H1 (cell line): ENCODE measurements around the gene DGKI. TPM values are rescaled to one million over a fixed set of nuclear protein-coding genes. Genes with fewer than 3 reads are reported as not detected.

Source experiments
- CTCF ChIA-PET: fragments of 300-600 bp; sonication (Branson Sonifier 250); formaldehyde crosslinking; loops from one replicate; lab custom pipeline; 2021; ENCODE audit not compliant: partially characterized antibody; lab: Charles Lee
- POLR2A ChIA-PET: fragments of 300-600 bp; sonication (Branson Sonifier 250); formaldehyde crosslinking; loops from one replicate; lab custom pipeline; 2021; ENCODE audit warnings: inconsistent platforms; ENCODE audit not compliant: partially characterized antibody; lab: Charles Lee
- DNase-seq, 2 experiments: peaks; one replicate each; pipeline versions ENCODE4 v3.0.0 to v3.0.0-alpha.2; 2010 to 2022; ENCODE audit warnings: low spot score in 2 of 2, low read depth in 1 of 2, mixed read lengths in 1 of 2
- FAIRE-seq: peaks from 2 replicates; lab custom pipeline; 2011; peaks lifted over from hg19 to GRCh38; lab: Jason Lieb, UNC
- H2AFZ ChIP-seq: 2 replicates; pipeline ENCODE4 v1.8.1; 2012; ENCODE audit warnings: low read length, inconsistent platforms
- H2AK5ac ChIP-seq: 2 replicates; pipeline ENCODE4 v1.6.1; 2013; ENCODE audit warnings: low read depth, low read length
- H2BK120ac ChIP-seq: replicated peaks from 2 replicates; pipeline ENCODE3; 2013; ENCODE audit warnings: low read depth, low read length, inconsistent platforms
- H2BK12ac ChIP-seq: 2 replicates; pipeline ENCODE4 v1.6.1; 2013; ENCODE audit warnings: low read depth, low read length
- H2BK15ac ChIP-seq: 2 replicates; pipeline ENCODE4 v1.6.1; 2013; ENCODE audit warnings: low read length
- H2BK20ac ChIP-seq: 2 replicates; pipeline ENCODE4 v1.6.1; 2013; ENCODE audit warnings: low read length
- H2BK5ac ChIP-seq: 2 replicates; pipeline ENCODE4 v1.6.1; 2013; ENCODE audit warnings: low read depth, low read length
- H3K14ac ChIP-seq: 2 replicates; pipeline ENCODE4 v1.6.1; 2013; ENCODE audit warnings: inconsistent platforms; ENCODE audit not compliant: insufficient read length
- H3K18ac ChIP-seq: 2 replicates; pipeline ENCODE4 v1.6.1; 2013; ENCODE audit warnings: low read length; ENCODE audit errors: extremely low read depth
- H3K23ac ChIP-seq: 2 replicates; pipeline ENCODE4 v1.6.1; 2013; ENCODE audit warnings: inconsistent platforms; ENCODE audit not compliant: insufficient read length
- H3K23me2 ChIP-seq: 2 replicates; pipeline ENCODE4 v1.6.1; 2013; ENCODE audit warnings: low read depth, low read length
- H3K27ac ChIP-seq: 2 replicates; pipeline ENCODE4 v1.6.1; 2011; ENCODE audit warnings: low read depth, low read length, inconsistent platforms
- H3K27me3 ChIP-seq, 4 experiments: replicated peaks in 1 of 4; 1 replicate in 1 of 4; 2 replicates in 3 of 4; pipeline versions ENCODE4 v1.6.1 to v1.8.1; 2011 to 2013; ENCODE audit warnings: low read length in 3 of 4, mild to moderate bottlenecking in 3 of 4, inconsistent platforms in 2 of 4, mixed read lengths in 2 of 4, moderate library complexity in 1 of 4; ENCODE audit not compliant: control insufficient read depth in 3 of 4, insufficient read depth in 3 of 4; ENCODE audit errors: extremely low read depth in 1 of 4
- H3K36me3 ChIP-seq, 4 experiments: 2 replicates each; pipeline versions ENCODE4 v1.6.1 to v1.8.1; 2011 to 2013; ENCODE audit warnings: mild to moderate bottlenecking in 4 of 4, low read length in 3 of 4, moderate library complexity in 2 of 4, control low read depth in 1 of 4, inconsistent platforms in 1 of 4; ENCODE audit not compliant: insufficient read depth in 4 of 4, control insufficient read depth in 2 of 4
- H3K4ac ChIP-seq: replicated peaks from 2 replicates; pipeline ENCODE3; 2013; ENCODE audit warnings: low read length, low read depth, mixed read lengths, inconsistent platforms; ENCODE audit not compliant: insufficient read length
- H3K4me1 ChIP-seq, 4 experiments: replicated peaks in 1 of 4; 1 replicate in 1 of 4; 2 replicates in 3 of 4; pipeline versions ENCODE4 v1.6.1 to v1.8.1; 2011 to 2013; ENCODE audit warnings: low read length in 3 of 4, inconsistent platforms in 2 of 4, mixed read lengths in 1 of 4; ENCODE audit not compliant: insufficient read depth in 4 of 4, control insufficient read depth in 3 of 4
- H3K4me2 ChIP-seq, 2 experiments: 2 replicates each; pipeline versions ENCODE4 v1.6.1 to v1.8.1; 2011 to 2013; ENCODE audit warnings: low read depth in 2 of 2, low read length in 2 of 2, control low read depth in 1 of 2, inconsistent platforms in 1 of 2, mild to moderate bottlenecking in 1 of 2; ENCODE audit not compliant: insufficient read depth in 1 of 2
- H3K4me3 ChIP-seq, 4 experiments: fragments of 200-600, 300-600 bp in 1 of 4; sonication (generic), shearing (Covaris generic), sonication (Bioruptor Twin) in 1 of 4; 2 replicates each; pipeline versions ENCODE4 v1.5.1 to v1.8.1; 2011 to 2016; ENCODE audit warnings: low read length in 4 of 4, low read depth in 3 of 4, control low read depth in 2 of 4, inconsistent platforms in 2 of 4, mild to moderate bottlenecking in 2 of 4, mixed read lengths in 1 of 4, moderate library complexity in 1 of 4; ENCODE audit not compliant: insufficient read depth in 2 of 4; ENCODE audit errors: extremely low read depth in 1 of 4
- H3K56ac ChIP-seq: replicated peaks from 2 replicates; pipeline ENCODE3; 2013; ENCODE audit warnings: low read depth, mild to moderate bottlenecking, mixed read lengths, low read length, inconsistent platforms; ENCODE audit not compliant: insufficient read length
- H3K79me1 ChIP-seq: 2 replicates; pipeline ENCODE4 v1.6.1; 2013; ENCODE audit warnings: low read depth, low read length, control low read depth
- H3K79me2 ChIP-seq, 2 experiments: 2 replicates each; pipeline versions ENCODE4 v1.6.1 to v1.8.1; 2012 to 2013; ENCODE audit warnings: low read length in 2 of 2, mild to moderate bottlenecking in 2 of 2, inconsistent platforms in 1 of 2; ENCODE audit not compliant: insufficient read depth in 2 of 2, control insufficient read depth in 1 of 2
- H3K9ac ChIP-seq, 4 experiments: replicated peaks in 1 of 4; 1 replicate in 1 of 4; 2 replicates in 3 of 4; pipeline versions ENCODE4 v1.6.1 to v1.8.1; 2011 to 2013; ENCODE audit warnings: low read depth in 3 of 4, low read length in 3 of 4, control low read depth in 2 of 4, mild to moderate bottlenecking in 2 of 4, moderate library complexity in 2 of 4, inconsistent platforms in 1 of 4; ENCODE audit errors: extremely low read depth in 1 of 4
- H3K9me3 ChIP-seq, 2 experiments: 2 replicates each; pipeline versions ENCODE4 v1.6.1 to v1.8.1; 2012 to 2013; ENCODE audit warnings: mild to moderate bottlenecking in 2 of 2, moderate library complexity in 2 of 2, control low read depth in 1 of 2, inconsistent platforms in 1 of 2, low read depth in 1 of 2, low read length in 1 of 2, mixed read lengths in 1 of 2; ENCODE audit not compliant: insufficient read depth in 2 of 2
- H4K20me1 ChIP-seq, 2 experiments: replicated peaks in 1 of 2; 2 replicates each; pipeline versions ENCODE3 to v1.8.1; 2011 to 2013; ENCODE audit warnings: inconsistent platforms in 2 of 2, low read length in 2 of 2, mild to moderate bottlenecking in 1 of 2; ENCODE audit not compliant: insufficient read depth in 2 of 2, control insufficient read depth in 1 of 2
- H4K5ac ChIP-seq: 2 replicates; pipeline ENCODE4 v1.6.1; 2013; ENCODE audit warnings: low read length, low read depth, mixed read lengths, inconsistent platforms; ENCODE audit not compliant: insufficient read length
- H4K8ac ChIP-seq: 2 replicates; pipeline ENCODE4 v1.8.0; 2013; ENCODE audit warnings: mild to moderate bottlenecking, moderate library complexity, low read length, inconsistent platforms; ENCODE audit not compliant: insufficient read depth; ENCODE audit errors: extremely low read depth
- H4K91ac ChIP-seq: replicated peaks from 2 replicates; pipeline ENCODE3; 2013; ENCODE audit warnings: low read length, mixed read lengths, inconsistent platforms; ENCODE audit not compliant: insufficient read length
- ASH2L ChIP-seq: fragments of 200-600, 300-600 bp; sonication (generic); IDR thresholded peaks from one replicate; pipeline ENCODE4 v1.7.1; 2017; ENCODE audit warnings: low read length
- CREB1 ChIP-seq: IDR thresholded peaks from 2 replicates; pipeline ENCODE4 v1.6.1; 2012; ENCODE audit warnings: inconsistent platforms
- FOSL1 ChIP-seq: IDR thresholded peaks from 2 replicates; pipeline ENCODE4 v1.6.1; 2011; ENCODE audit warnings: mild to moderate bottlenecking, low read depth, low read length, moderate library complexity; ENCODE audit not compliant: insufficient read depth
- JUN ChIP-seq: IDR thresholded peaks from 2 replicates; pipeline ENCODE4 v1.6.1; 2011; ENCODE audit warnings: low read depth, mild to moderate bottlenecking, improper control_type of control experiment, low read length
- KDM4A ChIP-seq: IDR thresholded peaks from one replicate; pipeline ENCODE4 v1.7.1; 2012; ENCODE audit warnings: low read depth, mild to moderate bottlenecking, moderate library complexity, low read length, inconsistent platforms; ENCODE audit not compliant: severe bottlenecking
- MAFK ChIP-seq: IDR thresholded peaks from 2 replicates; pipeline ENCODE4 v1.6.1; 2012; ENCODE audit warnings: low read depth, mild to moderate bottlenecking, improper control_type of control experiment, low read length
- TAF7 ChIP-seq: optimal IDR thresholded peaks from 2 replicates; pipeline ENCODE3; 2011; ENCODE audit warnings: low read depth, mild to moderate bottlenecking, inconsistent platforms, low read length, moderate library complexity, borderline replicate concordance
- WGBS, 2 experiments: shearing (Covaris generic) in 1 of 2; methylation state at CpG; one replicate each; pipeline versions ENCODE4 v1.1.6 to v1.1.7; 2013 to 2015; ENCODE audit warnings: low lambda C conversion rate in 2 of 2, mixed read lengths in 2 of 2, inconsistent platforms in 1 of 2, low coverage in 1 of 2, missing lambda C conversion rate in 1 of 2; ENCODE audit not compliant: insufficient replicate concordance in 2 of 2, insufficient coverage in 1 of 2, insufficient read length in 1 of 2; ENCODE audit errors: extremely low coverage in 1 of 2, missing lambda C conversion rate in 1 of 2; 5-methylcytosine and 5-hydroxymethylcytosine counted together
- polyA plus RNA-seq, 7 experiments: library from polyadenylated mRNA; depleted of rRNA in 3 of 7; stranded (reverse) in 5 of 7; unstranded in 2 of 7; fragments of >200 nt in 5 of 7; fragments of 200-250 nt in 2 of 7; gene quantifications; 1 replicate in 5 of 7; 2 replicates in 1 of 7; 4 replicates in 1 of 7; pipeline versions ENCODE4 v1.2.1 to v1.2.3, GENCODE V29; 2011 to 2013; ENCODE audit warnings: missing spikeins in 2 of 7, mixed read lengths in 2 of 7
- total RNA-seq: library from RNA; stranded (reverse); fragmentation: NEBNext Ultra II Directional; extraction: Animal tissue kit (Norgen Biotek cat#: 25700); gene quantifications from 2 replicates; pipeline ENCODE4 v1.2.1, GENCODE V29; 2021

Gene DGKI
- total and polyA plus RNA-seq, 2 of the 8 experiments (the other 6 are each of a cell fraction or from before 2014, with no cell fraction given) = 0.20 to 0.71 TPM

- FAIRE-seq (no peak), DNase-seq (peak in 1 of 2 experiments; percentile 50)
- H4K5ac ChIP-seq = no peak overlapping the region
- TF ChIP-seq CREB1 (no peak), JUN (no peak), TAF7 (no peak), MAFK (no peak), FOSL1 (no peak), KDM4A (peak; percentile 30), ASH2L (peak; percentile 23)
- no peaks in the 10 kb centered on the region for H3K27me3 ChIP-seq
- H3K18ac ChIP-seq = no peak overlapping the region
- H3K36me3 ChIP-seq = no peaks in the 10 kb centered on the region; a peak in 1 of 8 replicates
- H2AK5ac ChIP-seq = no peak overlapping the region
- no peak overlapping the region for H3K56ac ChIP-seq
- H2BK20ac ChIP-seq = no peak overlapping the region
- no peak overlapping the region for H4K8ac ChIP-seq
- H3K79me2 ChIP-seq = no peaks in the 10 kb centered on the region
- H2BK5ac ChIP-seq = 0 out of 2 replicates have a peak overlapping the region, but pooled peaks have one; percentile 8
- no peak overlapping the region for H4K91ac ChIP-seq
- H3K4me2 ChIP-seq = peak overlapping the region; percentile 70 to 84
- no peaks in the 10 kb centered on the region for H3K79me1 ChIP-seq
- H3K9me3 ChIP-seq = no peaks in the 10 kb centered on the region; a peak in 1 of 4 replicates
- H3K4ac ChIP-seq = no peak overlapping the region
- ChIA-PET CTCF (interaction anchor here (0.8 kb wide), 1 partner anchor 52 kb away, joined by 5 read pairs; no protein-coding TSS in a partner anchor), POLR2A (no interaction called here)
- no peaks in the 10 kb centered on the region for H3K23me2 ChIP-seq
- no peak overlapping the region for H2BK15ac ChIP-seq
- H4K20me1 ChIP-seq = no peaks in the 10 kb centered on the region
- H2AFZ ChIP-seq = peak overlapping the region; percentile 73
- no peak overlapping the region for H3K27ac ChIP-seq
- peaks cover 0 to 7% (median 3%) of the 10 kb centered on the region in 4 experiments; a peak in 3 of 7 replicates for H3K4me1 ChIP-seq
- no peak overlapping the region for H3K23ac ChIP-seq
- H2BK120ac ChIP-seq = no peak overlapping the region
- H2BK12ac ChIP-seq = peak overlapping the region; percentile 64; the same call in 1 of the 2 replicates
- H3K9ac ChIP-seq = no peak overlapping the region
- H3K4me3 ChIP-seq = peak overlapping the region; percentile 14 to 52 (median 26); a peak in 7 of 8 replicates
- 11% methylated on average over 10 of the region's 10 CpGs; no CpG with 5 or more reads in 1 of the 2 experiments for WGBS, 2 experiments
- H3K14ac ChIP-seq = no peak overlapping the region
Observed at GRCh38 chr7:137402536-137403352, 444.0 kb downstream of the DGKI start.
